PC-9 (cell line): ENCODE data around the gene SIPA1L3. TPM values are rescaled to one million over a fixed set of nuclear protein-coding genes. Genes with fewer than 3 reads are reported as not detected.

Experiments used
- BruUV-seq: library from RNA; stranded (reverse); fragments of 400-500 nt; replicated peaks from 2 replicates; lab custom pipeline; 2021; lab: Mats Ljungman, UMichigan
- CTCF ChIA-PET: fragments of 300-600 bp; sonication (Branson Sonifier 250); formaldehyde crosslinking; loops from one replicate; lab custom pipeline; 2022; ENCODE audit warnings: antibody characterized with exemption; lab: Charles Lee
- POLR2A ChIA-PET: fragments of 300-600 bp; sonication (Branson Sonifier 250); formaldehyde crosslinking; loops from one replicate; lab custom pipeline; 2022; ENCODE audit warnings: antibody characterized with exemption; ENCODE audit not compliant: unreplicated experiment; lab: Charles Lee
- DNase-seq, 2 experiments: peaks; one replicate each; pipeline versions ENCODE4 v3.0.0 to v3.0.0-alpha.2; 2015 to 2022; ENCODE audit warnings: mixed read lengths in 1 of 2
- H2AFZ ChIP-seq: fragments of 200-600 bp; sonication (generic); 2 replicates; pipeline ENCODE4 v1.8.1; 2017; ENCODE audit warnings: antibody characterized with exemption
- H3F3A ChIP-seq: fragments of 200-600 bp; sonication (generic); 2 replicates; pipeline ENCODE4 v1.8.1; 2017; ENCODE audit warnings: antibody characterized with exemption, mild to moderate bottlenecking, low read depth; ENCODE audit not compliant: insufficient read depth
- H3K27ac ChIP-seq: fragments of 200-600 bp; sonication (generic); 2 replicates; pipeline ENCODE4 v1.6.1; 2016; ENCODE audit warnings: mixed run types
- H3K27me3 ChIP-seq: fragments of 200-600 bp; sonication (generic); 2 replicates; pipeline ENCODE4 v1.6.1; 2016; ENCODE audit warnings: low read depth, mixed run types; ENCODE audit not compliant: insufficient read depth
- H3K36me3 ChIP-seq: fragments of 200-600 bp; sonication (generic); 2 replicates; pipeline ENCODE4 v1.6.1; 2016; ENCODE audit warnings: low read depth, mixed run types
- H3K4me1 ChIP-seq: fragments of 200-600 bp; sonication (generic); replicated peaks from 2 replicates; pipeline ENCODE4 v1.6.1; 2016; ENCODE audit warnings: mixed run types; ENCODE audit not compliant: insufficient read depth
- H3K4me2 ChIP-seq: fragments of 200-600 bp; sonication (generic); 2 replicates; pipeline ENCODE4 v1.6.1; 2017; ENCODE audit warnings: mixed run types
- H3K4me3 ChIP-seq: fragments of 200-600 bp; sonication (generic); 2 replicates; pipeline ENCODE4 v1.6.1; 2016; ENCODE audit warnings: mixed run types
- H3K79me2 ChIP-seq: fragments of 200-600 bp; sonication (generic); 2 replicates; pipeline ENCODE4 v1.6.1; 2017; ENCODE audit warnings: low read depth, mixed run types
- H3K9me2 ChIP-seq: fragments of 200-600 bp; sonication (generic); 2 replicates; pipeline ENCODE4 v1.8.1; 2017; ENCODE audit warnings: mild to moderate bottlenecking; ENCODE audit not compliant: insufficient read depth
- H3K9me3 ChIP-seq: fragments of 200-600 bp; sonication (generic); 2 replicates; pipeline ENCODE4 v1.8.1; 2016; ENCODE audit warnings: low read depth; ENCODE audit not compliant: insufficient read depth
- H4K20me1 ChIP-seq: fragments of 200-600 bp; sonication (generic); 2 replicates; pipeline ENCODE4 v1.8.1; 2017; ENCODE audit not compliant: insufficient read depth
- EZH2 ChIP-seq: fragments of 200-600 bp; sonication (generic); IDR thresholded peaks from 2 replicates; pipeline ENCODE4 v1.8.0; 2017; ENCODE audit warnings: antibody characterized with exemption, low read depth
- intact Hi-C: fragments of 100-400 bp; cut with micrococcal nuclease; formaldehyde crosslinking; loops from one replicate; pipeline ENCODE4 v1.10.0; 2022; ENCODE audit not compliant: unreplicated experiment
- total RNA-seq: library from RNA; stranded (reverse); gene quantifications from 2 replicates; pipeline ENCODE4 v1.2.3, GENCODE V29; 2021
- TF ChIP-seq, protein P1 (sequence below): fragments of 200-600 bp; sonication (generic); conservative IDR thresholded peaks from 2 replicates; pipeline ENCODE4 v1.6.1; 2017; ENCODE audit warnings: mixed run types, antibody characterized with exemption, mild to moderate bottlenecking, moderate library complexity

SIPA1L3 gene
- total RNA-seq, 1 experiment from 2014 or later: 55.2 TPM

DNA sequence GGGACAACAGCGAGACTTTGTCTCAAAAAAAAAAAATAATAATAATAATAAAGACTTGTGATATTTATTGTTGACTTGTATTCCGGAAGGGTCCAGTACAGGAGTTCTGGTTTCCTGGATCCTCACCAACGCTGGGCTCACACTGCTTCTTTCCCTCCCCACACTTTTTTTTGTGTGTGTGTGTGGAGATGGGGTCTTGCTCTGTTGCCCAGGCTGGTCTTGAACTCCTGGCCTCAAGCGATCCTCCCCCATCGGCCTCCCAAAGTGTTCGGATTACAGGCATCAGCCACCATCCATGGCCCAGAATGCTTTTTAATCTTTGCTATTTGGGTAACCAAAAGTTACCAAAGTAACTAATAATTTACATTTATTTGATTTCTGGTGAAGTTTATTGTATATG, 39.1 kb downstream of the SIPA1L3 start:
- H3K27me3 ChIP-seq: no peaks in the 10 kb centered on the region
- TF ChIP-seq EZH2: no peak
- TF ChIP-seq, protein P1, sequence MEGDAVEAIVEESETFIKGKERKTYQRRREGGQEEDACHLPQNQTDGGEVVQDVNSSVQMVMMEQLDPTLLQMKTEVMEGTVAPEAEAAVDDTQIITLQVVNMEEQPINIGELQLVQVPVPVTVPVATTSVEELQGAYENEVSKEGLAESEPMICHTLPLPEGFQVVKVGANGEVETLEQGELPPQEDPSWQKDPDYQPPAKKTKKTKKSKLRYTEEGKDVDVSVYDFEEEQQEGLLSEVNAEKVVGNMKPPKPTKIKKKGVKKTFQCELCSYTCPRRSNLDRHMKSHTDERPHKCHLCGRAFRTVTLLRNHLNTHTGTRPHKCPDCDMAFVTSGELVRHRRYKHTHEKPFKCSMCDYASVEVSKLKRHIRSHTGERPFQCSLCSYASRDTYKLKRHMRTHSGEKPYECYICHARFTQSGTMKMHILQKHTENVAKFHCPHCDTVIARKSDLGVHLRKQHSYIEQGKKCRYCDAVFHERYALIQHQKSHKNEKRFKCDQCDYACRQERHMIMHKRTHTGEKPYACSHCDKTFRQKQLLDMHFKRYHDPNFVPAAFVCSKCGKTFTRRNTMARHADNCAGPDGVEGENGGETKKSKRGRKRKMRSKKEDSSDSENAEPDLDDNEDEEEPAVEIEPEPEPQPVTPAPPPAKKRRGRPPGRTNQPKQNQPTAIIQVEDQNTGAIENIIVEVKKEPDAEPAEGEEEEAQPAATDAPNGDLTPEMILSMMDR: no peak
- DNase-seq: no peak
- intact Hi-C loops: no loop called here
- no peak overlapping the region for H2AFZ ChIP-seq
- peaks cover 5% of the 10 kb centered on the region; the same call in 1 of the 2 replicates for H4K20me1 ChIP-seq
- H3F3A ChIP-seq: peaks cover 21% of the 10 kb centered on the region
- ChIA-PET CTCF (no interaction called here), POLR2A (no interaction called here)
- no TSS peak for BruUV-seq
- H3K79me2 ChIP-seq: peaks cover 57% of the 10 kb centered on the region
- H3K27ac ChIP-seq: no peak overlapping the region
- no peaks in the 10 kb centered on the region for H3K9me2 ChIP-seq
- H3K36me3 ChIP-seq: no peaks in the 10 kb centered on the region
- no peak overlapping the region for H3K4me2 ChIP-seq
- no peaks in the 10 kb centered on the region for H3K9me3 ChIP-seq
- H3K4me3 ChIP-seq: no peak overlapping the region
- H3K4me1 ChIP-seq: peaks cover 35% of the 10 kb centered on the region

DNA sequence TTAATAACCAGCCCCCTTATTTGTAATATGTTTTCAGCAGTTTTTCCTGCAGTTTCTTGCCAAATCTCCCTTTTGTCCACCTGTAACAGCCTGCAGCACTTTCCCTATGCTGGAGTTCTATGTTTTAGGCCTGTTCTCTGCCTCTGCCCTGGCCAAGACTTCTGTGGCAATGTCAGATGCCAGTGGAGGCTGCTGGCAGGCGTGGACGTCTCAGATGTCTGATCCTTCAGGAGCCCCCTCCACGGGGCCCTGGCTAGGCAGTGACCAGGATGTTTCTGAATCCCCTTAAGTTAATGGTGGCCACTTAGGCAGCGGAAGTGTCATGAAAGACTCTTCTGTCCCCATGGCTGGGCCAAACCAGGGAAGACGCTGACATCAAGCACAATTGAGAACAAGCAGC, 40.8 kb downstream of the SIPA1L3 start:
- Histone ChIP-seq H3K4me1 (peaks cover 20% of the 10 kb centered on the region), H3F3A (peaks cover 9% of the 10 kb centered on the region; the same call in 1 of the 2 replicates), H3K36me3 (no peaks in the 10 kb centered on the region), H3K27ac (peak overlapping the region; percentile 42), H4K20me1 (no peaks in the 10 kb centered on the region), H3K9me2 (no peaks in the 10 kb centered on the region), H3K27me3 (no peaks in the 10 kb centered on the region), H3K4me3 (no peak overlapping the region), H3K9me3 (no peaks in the 10 kb centered on the region), H3K4me2 (no peak overlapping the region), H2AFZ (no peak overlapping the region), H3K79me2 (peaks cover 60% of the 10 kb centered on the region)
- DNase-seq: no peak
- intact Hi-C loops: no loop called here
- POLR2A ChIA-PET: no interaction called here
- BruUV-seq: no TSS peak
- CTCF ChIA-PET: no interaction called here
- TF ChIP-seq, protein P1: no peak
- TF ChIP-seq EZH2: no peak

DNA sequence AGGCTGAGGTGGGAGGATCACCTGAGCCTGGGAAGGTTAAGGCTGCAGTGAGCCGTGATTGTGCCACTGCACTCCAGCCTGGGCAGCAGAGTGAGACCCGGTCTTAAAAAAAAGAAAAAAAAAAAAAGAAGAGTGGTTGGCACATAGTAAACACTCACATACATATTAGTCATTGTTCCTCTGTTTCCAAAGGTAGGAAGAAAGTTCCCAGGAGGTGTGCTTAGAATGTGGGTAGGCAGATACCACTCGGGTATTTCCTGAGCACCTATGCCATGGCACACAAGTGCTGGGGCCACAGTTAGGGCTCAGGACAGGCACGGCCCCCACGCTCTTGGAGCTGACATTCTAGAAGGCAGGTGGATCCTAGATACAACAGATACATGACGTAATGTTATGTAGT, 41.4 kb downstream of the SIPA1L3 start:
- peaks cover 22% of the 10 kb centered on the region for H3K4me1 ChIP-seq
- no peak for TF ChIP-seq EZH2
- TF ChIP-seq, protein P1: no peak
- DNase-seq: peak in 1 of 2 experiments; percentile 43
- ChIA-PET POLR2A (no interaction called here), CTCF (no interaction called here)
- H3K4me2 ChIP-seq: no peak overlapping the region
- H3K36me3 ChIP-seq: no peaks in the 10 kb centered on the region
- H3F3A ChIP-seq: peaks cover 9% of the 10 kb centered on the region; the same call in 1 of the 2 replicates
- no peaks in the 10 kb centered on the region for H3K9me2 ChIP-seq
- no peak overlapping the region for H2AFZ ChIP-seq
- intact Hi-C loops: no loop called here
- H3K9me3 ChIP-seq: no peaks in the 10 kb centered on the region
- H3K79me2 ChIP-seq: peaks cover 60% of the 10 kb centered on the region
- no TSS peak for BruUV-seq
- H3K4me3 ChIP-seq: no peak overlapping the region
- H3K27ac ChIP-seq: peak overlapping the region; percentile 42
- H4K20me1 ChIP-seq: no peaks in the 10 kb centered on the region
- H3K27me3 ChIP-seq: no peaks in the 10 kb centered on the region
